Putamen (tissue), 1 donor: ENCODE measurements around the gene LHFPL5.
A peak's percentile ranks its signal among the peaks of the same experiment; 100 is the strongest.

Source experiments
- DNase-seq: peaks from one replicate; pipeline ENCODE4 v3.0.0-alpha.2; 2016; ENCODE audit warnings: low spot score

Gene LHFPL5

DNA sequence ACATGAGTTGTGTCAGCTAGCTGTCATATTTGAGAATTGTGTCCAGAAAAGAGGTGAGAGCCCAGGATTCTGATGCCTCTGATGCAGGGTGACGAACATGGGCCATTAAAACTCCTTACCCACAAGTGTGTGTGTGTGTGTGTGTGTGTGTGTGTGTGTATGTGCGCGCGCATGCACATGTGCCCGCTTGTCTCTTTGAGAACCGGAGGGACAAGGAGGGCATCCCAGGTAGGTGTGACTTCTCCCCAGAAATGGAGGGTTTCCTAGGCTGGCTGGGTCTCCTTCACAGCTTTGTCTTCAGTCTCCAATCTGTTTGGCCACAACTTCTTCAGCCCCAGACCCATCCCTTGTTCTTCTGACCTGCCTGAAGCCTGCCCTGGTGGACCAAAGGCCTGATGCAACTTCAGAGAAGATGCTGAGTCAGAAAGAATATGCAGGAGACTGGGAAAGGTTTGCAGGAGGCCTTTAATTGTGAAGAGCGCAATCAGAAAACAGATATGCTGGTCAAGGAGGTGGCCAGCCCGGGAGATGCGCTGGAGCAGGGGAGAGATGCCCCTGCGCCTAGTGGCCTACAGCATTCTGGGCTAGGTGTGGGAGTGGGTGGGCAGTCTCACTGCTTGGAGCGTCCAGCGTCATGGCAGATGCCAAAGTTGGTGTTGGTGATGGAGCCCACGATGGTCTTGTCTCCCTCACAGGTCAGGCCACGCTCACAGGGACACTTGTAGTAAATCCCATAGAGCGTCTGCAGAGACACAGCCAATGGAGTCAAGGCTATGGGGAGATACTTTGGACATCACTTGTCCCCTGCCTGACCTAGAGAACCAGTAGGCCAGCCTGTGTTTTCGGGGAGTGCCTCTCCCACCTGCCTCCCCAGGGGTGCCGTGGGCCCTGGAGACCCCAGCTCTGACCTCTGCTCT, 10.4 kb upstream of the LHFPL5 start:
- DNase-seq = no peak

DNA sequence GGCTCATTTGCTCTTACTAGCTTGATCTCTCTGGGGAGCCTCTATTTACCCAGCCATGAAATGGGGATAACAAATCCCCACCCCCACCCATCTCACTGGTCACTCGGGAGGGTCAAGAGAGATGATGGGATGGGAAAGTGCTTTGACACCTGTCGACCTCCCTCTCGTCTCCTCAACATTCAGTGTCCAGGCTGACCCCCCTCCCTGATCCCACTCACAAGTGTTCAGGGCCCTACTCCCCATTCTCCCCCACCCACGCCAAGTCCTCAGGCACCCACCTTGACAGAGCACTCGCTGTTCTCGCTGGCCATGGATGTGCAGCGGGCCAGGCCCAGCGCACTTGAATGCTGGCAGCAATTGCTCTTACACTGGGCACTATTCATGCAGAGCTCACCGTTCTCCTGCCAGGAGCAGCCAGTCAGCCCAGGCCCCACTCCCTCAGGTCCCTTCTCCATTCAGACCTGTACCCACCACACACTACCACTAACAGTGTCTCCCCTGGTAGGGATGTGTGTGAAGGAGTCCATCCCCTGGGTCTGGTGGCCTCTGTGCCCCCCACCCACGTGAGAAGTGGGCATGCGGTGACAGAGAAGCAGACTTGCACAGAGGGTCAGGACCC, 9.6 kb upstream of the LHFPL5 start:
- no peak for DNase-seq

DNA sequence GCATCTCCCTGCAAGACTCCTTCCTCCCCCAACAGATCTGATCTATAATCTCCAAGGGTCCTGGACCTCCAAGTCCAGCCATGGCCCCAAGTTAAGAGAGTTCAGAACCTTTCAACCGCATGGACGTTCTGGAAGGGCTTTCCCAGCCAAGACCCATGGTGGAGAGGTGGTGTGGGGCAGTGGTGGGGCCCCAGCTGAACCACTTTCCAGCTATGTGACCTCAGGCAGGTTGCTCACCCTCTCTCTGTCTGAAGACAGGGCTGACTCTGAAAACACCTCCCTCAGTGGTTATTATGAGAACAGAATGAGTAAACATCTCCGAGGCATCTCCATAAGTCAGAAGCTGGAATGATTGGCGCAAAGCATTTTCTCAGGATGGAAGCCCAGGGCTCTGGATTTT, 8.9 kb upstream of the LHFPL5 start:
- no peak for DNase-seq

GRCh38 chr6:35797837-35798526, 7.2 kb upstream of the LHFPL5 start:
- DNase-seq = no peak

DNA sequence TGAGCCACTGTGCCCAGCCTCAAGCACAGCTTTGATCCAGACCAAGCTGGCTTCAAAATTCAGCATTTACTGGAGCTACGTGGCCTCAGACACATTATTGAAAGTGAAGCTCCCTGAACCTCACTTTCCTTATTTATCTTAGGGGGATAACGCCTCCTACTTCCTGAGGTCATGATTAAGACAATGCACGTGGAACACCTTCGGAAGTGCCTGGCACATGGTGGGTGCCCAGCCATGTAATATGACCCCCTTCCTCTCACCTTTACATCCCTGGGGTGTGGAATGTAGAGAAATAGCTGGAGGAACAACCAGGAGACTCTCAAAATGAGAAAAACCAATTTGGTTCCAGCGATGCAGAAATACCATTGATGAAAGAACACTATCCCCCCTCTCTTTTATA, 6.4 kb upstream of the LHFPL5 start:
- DNase-seq = no peak

DNA sequence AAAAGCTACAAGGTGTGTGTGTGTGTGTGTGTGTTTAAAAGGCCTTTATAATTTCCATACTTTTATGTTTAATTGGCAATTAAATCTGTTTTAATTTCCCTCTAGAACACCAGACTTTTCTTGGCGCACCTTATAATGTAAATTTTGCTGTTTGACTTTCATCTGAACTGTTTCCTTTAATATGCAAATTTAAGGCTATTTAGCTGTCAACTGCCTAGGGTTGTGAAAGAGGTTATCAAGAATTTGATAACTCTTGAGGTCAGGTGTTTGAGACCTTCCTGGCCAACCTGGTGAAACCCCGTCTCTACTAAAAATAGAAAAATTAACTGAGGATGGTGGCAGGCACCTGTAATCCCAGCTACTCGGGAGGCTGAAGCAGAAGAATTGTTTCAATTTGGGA, 4.0 kb upstream of the LHFPL5 start:
- no peak for DNase-seq

- DNase-seq = no peak
Observed at GRCh38 chr6:35808688-35809087, 3.5 kb downstream of the LHFPL5 start.

GRCh38 chr6:35809809-35810208, 4.7 kb downstream of the LHFPL5 start:
- no peak for DNase-seq

DNA sequence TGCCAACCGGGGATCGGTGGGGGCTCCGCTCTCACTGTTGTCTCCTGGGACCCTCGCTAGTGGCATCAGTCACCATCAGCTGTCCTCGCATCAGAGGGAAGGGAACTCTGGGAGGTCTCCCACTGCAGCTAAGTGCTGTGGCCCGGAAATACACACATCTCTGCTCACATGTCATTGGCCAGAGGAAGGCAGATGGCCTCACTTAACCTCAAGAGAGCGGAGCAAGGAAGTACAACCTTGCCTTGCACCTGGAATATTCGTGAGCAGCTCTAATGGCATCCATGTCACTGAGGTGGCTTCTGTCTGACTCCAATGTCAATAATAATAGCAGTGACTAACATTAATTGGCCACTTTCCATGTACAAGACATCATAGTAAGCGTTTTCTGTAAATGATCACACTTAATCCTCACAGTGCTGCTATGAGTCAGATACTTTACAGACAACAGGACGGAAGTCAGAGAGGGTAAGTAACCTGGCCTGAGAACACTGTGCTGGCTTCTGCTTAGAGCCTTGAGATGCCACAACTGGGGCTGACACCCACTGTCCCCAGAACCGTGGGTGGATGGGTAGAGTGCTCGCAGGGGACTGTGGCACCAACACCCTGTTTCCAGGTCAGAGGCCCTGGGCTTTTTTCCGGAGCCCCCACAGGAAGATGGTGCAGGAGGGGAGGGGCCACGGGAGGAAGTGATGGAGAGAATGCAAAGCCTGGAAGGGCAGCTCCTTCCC, 6.0 kb downstream of the LHFPL5 start:
- no peak for DNase-seq

- peak; percentile 73 for DNase-seq
Observed at GRCh38 chr6:35811699-35811995, 6.5 kb downstream of the LHFPL5 start.

GRCh38 chr6:35817515-35817914, 12.4 kb downstream of the LHFPL5 start:
- no peak for DNase-seq

DNA sequence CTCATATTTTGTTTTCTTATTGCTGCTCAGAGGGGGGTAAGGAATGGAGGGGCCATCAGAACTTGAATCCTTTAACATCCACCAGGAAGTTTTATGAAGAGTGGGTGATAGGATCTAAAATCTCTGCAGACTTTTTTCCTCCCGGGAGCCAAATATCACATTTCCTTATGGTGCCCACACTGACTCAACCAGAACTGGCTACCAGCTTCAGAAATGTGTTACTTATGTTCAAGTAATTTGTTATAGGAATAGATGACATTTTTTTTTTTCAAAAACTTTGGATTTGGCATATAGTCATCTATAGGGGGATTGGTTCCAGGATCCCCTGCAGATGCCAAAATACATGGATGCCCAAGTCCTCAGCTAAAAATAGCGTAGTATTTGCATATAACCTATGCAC, 18.4 kb downstream of the LHFPL5 start:
- DNase-seq = no peak

DNA sequence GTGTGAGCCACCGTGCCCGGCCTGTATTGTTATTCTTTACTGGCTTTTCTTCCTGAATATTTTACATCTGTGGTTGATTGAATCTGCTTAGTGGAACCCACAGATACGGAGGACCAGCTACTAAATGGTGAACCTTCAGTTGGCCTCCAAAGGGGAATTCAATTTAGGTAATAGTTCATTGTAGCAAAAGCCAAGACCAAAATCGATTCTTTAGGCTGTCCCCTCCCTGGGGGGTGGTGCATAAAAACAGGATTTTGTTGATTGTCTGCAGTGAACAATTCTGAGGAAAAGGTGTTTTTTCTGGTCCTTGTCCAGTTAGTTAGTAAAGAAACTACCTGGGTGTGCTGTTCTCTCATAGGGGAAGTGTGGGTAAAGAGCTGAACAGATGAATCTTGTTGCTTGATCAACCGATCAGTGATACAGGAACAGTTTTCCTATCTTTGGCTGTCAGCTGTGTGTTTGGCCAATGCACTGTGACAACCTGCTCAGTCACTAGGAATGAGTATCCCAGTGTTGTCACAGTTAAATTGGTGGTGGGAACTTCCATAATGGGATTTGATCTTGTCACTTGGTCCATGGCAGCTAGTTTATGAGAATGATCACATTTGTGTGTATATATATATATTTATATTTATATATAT, 19.5 kb downstream of the LHFPL5 start:
- no peak for DNase-seq

DNA sequence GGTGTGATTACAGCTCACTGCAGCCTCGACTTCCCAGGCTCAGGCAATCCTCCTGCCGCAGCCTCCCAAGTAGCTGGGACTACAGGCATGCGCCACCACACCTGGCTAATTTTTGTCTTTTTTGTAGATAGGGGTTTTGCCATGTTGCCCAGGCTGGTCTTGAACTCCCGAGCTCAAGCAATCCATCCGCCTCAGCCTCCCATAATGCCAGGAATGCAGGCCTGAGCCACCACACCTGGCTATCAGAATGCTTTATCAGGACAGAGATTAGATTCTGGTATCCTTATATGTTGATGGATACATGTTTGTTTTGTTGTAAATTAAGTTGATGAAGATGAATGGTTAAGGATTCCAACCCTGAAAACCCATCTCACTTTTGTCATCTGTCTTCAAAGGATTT, 24.2 kb downstream of the LHFPL5 start:
- no peak for DNase-seq

DNA sequence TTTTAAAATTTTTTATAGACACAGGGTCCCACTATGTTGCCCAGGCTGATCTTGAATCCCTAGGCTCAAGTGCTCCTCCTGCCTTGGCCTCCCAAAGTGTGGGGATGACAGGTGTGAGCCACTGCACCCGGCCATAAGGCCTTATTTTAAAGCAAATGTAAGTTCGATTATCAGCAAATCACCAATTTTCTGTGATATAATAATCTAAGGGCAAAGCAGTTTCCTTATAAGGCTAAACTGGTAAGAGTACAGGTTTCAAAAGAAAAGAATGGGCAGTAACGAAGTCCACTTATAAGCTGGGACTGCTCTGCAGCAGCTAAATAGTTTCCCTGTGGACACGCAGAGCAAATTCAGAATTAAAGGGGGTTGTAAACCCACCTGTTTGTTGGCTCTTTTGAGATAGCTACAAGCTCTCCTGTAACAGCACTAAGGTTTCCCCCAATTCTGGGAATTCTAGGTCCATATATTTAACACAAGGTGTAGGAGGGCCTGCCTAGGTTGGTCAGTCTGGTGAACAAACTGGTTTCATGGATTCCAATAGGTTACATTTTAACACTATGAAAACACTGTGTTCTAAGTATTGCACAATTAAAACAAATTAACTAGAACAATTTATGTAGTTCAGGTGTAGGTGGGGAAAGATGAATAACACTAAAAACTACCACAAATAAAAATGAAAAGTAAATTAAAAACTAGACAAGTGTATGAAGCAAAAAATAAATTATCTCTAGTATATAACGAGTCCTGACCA, 26.3 kb downstream of the LHFPL5 start:
- DNase-seq = no peak

DNA sequence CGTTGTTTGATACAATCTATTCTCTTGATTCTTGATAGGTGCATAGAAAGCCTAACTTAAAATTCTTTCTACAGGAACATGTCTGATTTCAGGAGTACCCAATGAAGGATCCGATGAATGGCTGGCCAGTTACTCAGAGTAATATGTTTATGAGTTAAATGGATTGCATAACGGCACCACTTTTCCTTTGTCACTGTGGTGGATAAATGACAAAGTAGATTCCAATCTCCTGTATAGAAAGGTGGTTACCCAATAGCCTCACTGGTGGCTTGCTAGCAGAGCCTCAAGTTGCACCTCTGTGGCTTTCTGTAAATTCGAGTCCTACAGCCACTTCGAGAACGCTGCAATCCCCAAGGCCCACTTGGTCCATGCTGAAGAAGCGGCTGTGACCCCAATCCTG, 28.4 kb downstream of the LHFPL5 start:
- DNase-seq = no peak

DNA sequence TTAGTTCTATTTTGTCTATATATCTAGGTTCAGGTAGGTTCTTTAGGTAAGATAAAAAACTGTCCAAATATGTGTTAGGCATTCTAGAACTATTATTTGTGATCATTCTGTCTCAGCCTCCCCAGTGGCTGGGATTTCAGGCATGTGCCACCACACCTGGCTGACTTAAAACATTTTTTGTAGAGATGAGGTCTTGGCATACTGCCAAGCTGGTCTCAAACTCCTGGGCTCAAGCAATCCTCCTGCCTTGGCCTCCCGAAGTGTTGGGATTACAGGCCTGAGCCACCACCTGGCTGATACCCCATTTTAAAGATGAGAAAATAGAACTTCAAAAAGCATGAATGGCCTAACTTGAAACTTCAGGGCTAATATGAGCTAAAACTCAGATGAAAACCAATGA, 33.9 kb downstream of the LHFPL5 start:
- no peak for DNase-seq

- no peak for DNase-seq
Observed at GRCh38 chr6:35842381-35842780, 37.2 kb downstream of the LHFPL5 start.

GRCh38 chr6:35844290-35844689, 39.1 kb downstream of the LHFPL5 start:
- no peak for DNase-seq

DNA sequence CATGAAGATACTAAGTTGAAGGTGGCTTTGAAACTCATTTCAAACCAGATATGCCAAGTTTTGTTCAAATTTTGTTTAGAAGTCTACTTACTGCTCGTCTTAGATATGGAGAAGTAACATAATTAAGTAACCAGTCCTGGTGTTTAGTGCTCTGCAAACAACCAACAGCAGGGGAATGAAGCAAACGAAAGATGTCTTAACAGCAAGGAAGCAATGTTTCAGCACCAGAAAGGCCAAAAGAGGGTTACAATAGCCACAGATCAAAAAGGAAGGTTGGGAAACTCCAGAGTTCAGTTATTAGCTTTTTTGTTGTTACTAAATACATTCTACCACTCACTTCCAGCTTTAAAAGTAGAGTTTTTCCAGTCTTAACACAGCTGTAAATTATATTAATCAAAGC, 45.1 kb downstream of the LHFPL5 start:
- no peak for DNase-seq

GRCh38 chr6:35852994-35853393, 47.8 kb downstream of the LHFPL5 start:
- no peak for DNase-seq
